DOHH2 (cell line): Measurements from ENCODE around the gene SPAG16.

Experiments used
- H3F3A ChIP-seq: fragments of 200-600 bp; sonication (generic), shearing (Covaris generic); 2 replicates; pipeline ENCODE4 v1.6.0; 2016; ENCODE audit warnings: antibody characterized with exemption, mild to moderate bottlenecking; ENCODE audit not compliant: control insufficient read depth, insufficient read depth
- H3K27ac ChIP-seq: fragments of 200-600 bp; sonication (generic); 2 replicates; pipeline ENCODE4 v1.5.1; 2014; ENCODE audit warnings: low read depth, mild to moderate bottlenecking, low read length, moderate library complexity
- H3K27me3 ChIP-seq: fragments of 200-600 bp; sonication (generic); 2 replicates; pipeline ENCODE4 v1.6.1; 2014; ENCODE audit warnings: mild to moderate bottlenecking, low read length, mixed read lengths; ENCODE audit not compliant: control insufficient read depth
- H3K36me3 ChIP-seq: fragments of 200-600 bp; sonication (generic); 2 replicates; pipeline ENCODE4 v1.6.1; 2014; ENCODE audit warnings: mild to moderate bottlenecking, low read length, moderate library complexity, mixed read lengths; ENCODE audit not compliant: control insufficient read depth
- H3K4me1 ChIP-seq: fragments of 200-600 bp; sonication (generic); 2 replicates; pipeline ENCODE4 v1.6.1; 2014; ENCODE audit warnings: mild to moderate bottlenecking, low read length, mixed read lengths; ENCODE audit not compliant: control insufficient read depth
- H3K4me2 ChIP-seq: fragments of 200-600 bp; sonication (generic); 2 replicates; pipeline ENCODE4 v1.6.0; 2014; ENCODE audit warnings: mild to moderate bottlenecking, low read length, moderate library complexity
- H3K4me3 ChIP-seq: fragments of 200-600 bp; sonication (generic); 2 replicates; pipeline ENCODE4 v1.5.1; 2014; ENCODE audit warnings: mild to moderate bottlenecking, low read length, mixed read lengths
- H3K79me2 ChIP-seq: fragments of 200-600 bp; sonication (generic); 2 replicates; pipeline ENCODE4 v1.6.1; 2014; ENCODE audit warnings: mild to moderate bottlenecking, low read length, mixed read lengths; ENCODE audit not compliant: control insufficient read depth
- H3K9me2 ChIP-seq: fragments of 200-600 bp; sonication (generic); replicated peaks from 2 replicates; pipeline ENCODE4 v1.6.1; 2014; ENCODE audit warnings: mild to moderate bottlenecking, low read length, mixed read lengths; ENCODE audit not compliant: control insufficient read depth
- H3K9me3 ChIP-seq: fragments of 200-600 bp; sonication (generic); 2 replicates; pipeline ENCODE4 v1.6.1; 2014; ENCODE audit warnings: antibody characterized with exemption, low read length, mixed read lengths; ENCODE audit not compliant: control insufficient read depth, insufficient read depth
- H4K20me1 ChIP-seq: fragments of 200-600 bp; sonication (generic); 2 replicates; pipeline ENCODE4 v1.6.0; 2014; ENCODE audit warnings: low read depth, mild to moderate bottlenecking, antibody characterized with exemption, low read length, moderate library complexity; ENCODE audit not compliant: control insufficient read depth, insufficient read depth
- EZH2phosphoT487 ChIP-seq: fragments of 200-600 bp; sonication (generic); IDR thresholded peaks from 2 replicates; pipeline ENCODE4 v1.6.1; 2017; ENCODE audit warnings: borderline replicate concordance, mild to moderate bottlenecking, antibody characterized with exemption, low read length, moderate library complexity, mixed read lengths
- TF ChIP-seq, protein P1 (sequence below): fragments of 200-600 bp; sonication (generic); IDR thresholded peaks from one replicate; pipeline ENCODE4 v1.5.1; 2014; ENCODE audit warnings: antibody characterized with exemption, mild to moderate bottlenecking, low read depth, low read length; ENCODE audit not compliant: poor library complexity, severe bottlenecking

The SPAG16 gene

DNA sequence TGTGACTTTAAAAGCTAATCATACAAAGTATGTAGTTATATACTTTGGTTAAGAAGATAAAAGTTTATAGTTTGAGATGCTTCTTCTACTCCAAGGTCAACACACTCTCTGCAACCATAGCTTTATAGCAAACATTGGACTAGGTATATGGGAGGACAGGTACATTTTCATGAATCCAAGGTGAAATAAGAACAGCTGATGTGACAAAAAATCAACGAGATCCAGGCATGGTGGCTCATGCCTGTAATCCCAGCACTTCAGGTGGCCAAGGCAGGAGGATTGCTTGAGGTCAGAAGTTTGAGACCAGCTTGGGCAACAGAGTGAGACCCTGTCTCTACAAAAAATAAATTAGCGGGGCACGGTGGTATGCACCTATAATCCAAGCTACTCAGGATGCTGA lies 963.3 kb downstream of the SPAG16 start:
- Histone ChIP-seq H3K9me2 (no peaks in the 10 kb centered on the region), H3K27ac (no peak overlapping the region), H3K9me3 (no peaks in the 10 kb centered on the region), H3K79me2 (no peaks in the 10 kb centered on the region), H3K4me3 (no peak overlapping the region), H3K27me3 (no peaks in the 10 kb centered on the region), H3K4me1 (no peaks in the 10 kb centered on the region), H3K36me3 (no peaks in the 10 kb centered on the region), H4K20me1 (no peaks in the 10 kb centered on the region), H3F3A (no peaks in the 10 kb centered on the region), H3K4me2 (no peak overlapping the region)
- TF ChIP-seq EZH2phosphoT487, result no peak
- TF ChIP-seq, protein P1, sequence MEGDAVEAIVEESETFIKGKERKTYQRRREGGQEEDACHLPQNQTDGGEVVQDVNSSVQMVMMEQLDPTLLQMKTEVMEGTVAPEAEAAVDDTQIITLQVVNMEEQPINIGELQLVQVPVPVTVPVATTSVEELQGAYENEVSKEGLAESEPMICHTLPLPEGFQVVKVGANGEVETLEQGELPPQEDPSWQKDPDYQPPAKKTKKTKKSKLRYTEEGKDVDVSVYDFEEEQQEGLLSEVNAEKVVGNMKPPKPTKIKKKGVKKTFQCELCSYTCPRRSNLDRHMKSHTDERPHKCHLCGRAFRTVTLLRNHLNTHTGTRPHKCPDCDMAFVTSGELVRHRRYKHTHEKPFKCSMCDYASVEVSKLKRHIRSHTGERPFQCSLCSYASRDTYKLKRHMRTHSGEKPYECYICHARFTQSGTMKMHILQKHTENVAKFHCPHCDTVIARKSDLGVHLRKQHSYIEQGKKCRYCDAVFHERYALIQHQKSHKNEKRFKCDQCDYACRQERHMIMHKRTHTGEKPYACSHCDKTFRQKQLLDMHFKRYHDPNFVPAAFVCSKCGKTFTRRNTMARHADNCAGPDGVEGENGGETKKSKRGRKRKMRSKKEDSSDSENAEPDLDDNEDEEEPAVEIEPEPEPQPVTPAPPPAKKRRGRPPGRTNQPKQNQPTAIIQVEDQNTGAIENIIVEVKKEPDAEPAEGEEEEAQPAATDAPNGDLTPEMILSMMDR, result no peak

- Histone ChIP-seq H3K9me3 (no peaks in the 10 kb centered on the region), H3K4me1 (no peaks in the 10 kb centered on the region), H3K27ac (no peak overlapping the region), H4K20me1 (no peaks in the 10 kb centered on the region), H3K36me3 (no peaks in the 10 kb centered on the region), H3K4me3 (no peak overlapping the region), H3F3A (no peaks in the 10 kb centered on the region), H3K79me2 (no peaks in the 10 kb centered on the region), H3K4me2 (no peak overlapping the region), H3K9me2 (no peaks in the 10 kb centered on the region), H3K27me3 (no peaks in the 10 kb centered on the region)
- no peak for TF ChIP-seq EZH2phosphoT487
- TF ChIP-seq, protein P1, result no peak
Measured at GRCh38 chr2:214255046-214255445, 970.8 kb downstream of the SPAG16 start.

DNA sequence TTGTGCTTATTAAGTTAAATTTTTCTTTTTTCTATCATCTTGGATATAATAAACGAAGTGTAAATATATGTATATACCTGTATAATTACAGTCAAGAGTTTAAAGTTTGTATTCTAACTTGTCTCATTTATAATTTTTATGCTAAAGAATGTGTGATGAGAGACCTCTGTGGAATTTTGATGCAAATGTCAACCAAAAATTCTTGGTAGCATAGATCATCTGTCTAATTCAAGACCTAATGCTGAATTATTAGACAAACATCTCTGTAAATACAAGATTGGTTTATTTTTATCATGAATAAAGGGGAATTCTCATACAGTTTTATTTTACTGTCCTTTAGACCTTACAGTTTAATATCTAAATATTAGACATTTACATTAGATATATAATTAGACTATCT lies 977.4 kb downstream of the SPAG16 start:
- TF ChIP-seq EZH2phosphoT487, result no peak
- TF ChIP-seq, protein P1, result no peak
- Histone ChIP-seq H3K4me3 (no peak overlapping the region), H3K27me3 (no peaks in the 10 kb centered on the region), H3F3A (no peaks in the 10 kb centered on the region), H3K79me2 (no peaks in the 10 kb centered on the region), H3K9me3 (no peaks in the 10 kb centered on the region), H3K4me1 (no peaks in the 10 kb centered on the region), H3K27ac (no peak overlapping the region), H3K9me2 (no peaks in the 10 kb centered on the region), H3K4me2 (no peak overlapping the region), H4K20me1 (no peaks in the 10 kb centered on the region), H3K36me3 (no peaks in the 10 kb centered on the region)

DNA sequence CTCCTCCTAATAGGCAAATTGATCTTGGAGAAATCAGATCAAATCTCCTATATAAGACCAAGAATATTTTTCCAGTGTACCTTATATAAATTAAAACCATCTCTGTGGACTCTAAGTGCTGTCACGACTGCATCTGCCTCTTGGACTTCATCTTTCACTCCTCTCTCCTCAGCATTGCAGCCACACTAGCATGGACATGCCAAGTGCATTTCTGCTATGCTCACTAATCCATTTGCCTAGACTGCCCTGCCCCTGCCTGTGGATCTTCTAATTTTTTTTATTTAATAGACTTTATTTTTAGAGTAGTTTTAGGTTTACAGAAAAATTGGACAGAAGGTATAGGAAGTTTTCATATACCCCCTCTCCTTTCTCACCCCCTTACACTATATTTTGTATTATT lies 979.9 kb downstream of the SPAG16 start:
- no peaks in the 10 kb centered on the region for H3K9me3 ChIP-seq
- H3K36me3 ChIP-seq, result no peaks in the 10 kb centered on the region
- H3K4me2 ChIP-seq, result no peak overlapping the region
- no peak overlapping the region for H3K4me3 ChIP-seq
- no peak overlapping the region for H3K27ac ChIP-seq
- TF ChIP-seq EZH2phosphoT487, result no peak
- TF ChIP-seq, protein P1, result no peak
- no peaks in the 10 kb centered on the region for H3K27me3 ChIP-seq
- H3K9me2 ChIP-seq, result no peaks in the 10 kb centered on the region
- H3F3A ChIP-seq, result no peaks in the 10 kb centered on the region
- H3K4me1 ChIP-seq, result no peaks in the 10 kb centered on the region
- H3K79me2 ChIP-seq, result no peaks in the 10 kb centered on the region
- no peaks in the 10 kb centered on the region for H4K20me1 ChIP-seq
